HG02798 (cell line): Measurements from ENCODE around the gene A1BG.

Experiments used
- ATAC-seq: cut with Tn5 transposase; IDR thresholded peaks from one replicate; pipeline ENCODE4 v1.9.1; 2021; ENCODE audit warnings: mild to moderate bottlenecking; ENCODE audit not compliant: unreplicated experiment, poor library complexity

Gene A1BG

DNA sequence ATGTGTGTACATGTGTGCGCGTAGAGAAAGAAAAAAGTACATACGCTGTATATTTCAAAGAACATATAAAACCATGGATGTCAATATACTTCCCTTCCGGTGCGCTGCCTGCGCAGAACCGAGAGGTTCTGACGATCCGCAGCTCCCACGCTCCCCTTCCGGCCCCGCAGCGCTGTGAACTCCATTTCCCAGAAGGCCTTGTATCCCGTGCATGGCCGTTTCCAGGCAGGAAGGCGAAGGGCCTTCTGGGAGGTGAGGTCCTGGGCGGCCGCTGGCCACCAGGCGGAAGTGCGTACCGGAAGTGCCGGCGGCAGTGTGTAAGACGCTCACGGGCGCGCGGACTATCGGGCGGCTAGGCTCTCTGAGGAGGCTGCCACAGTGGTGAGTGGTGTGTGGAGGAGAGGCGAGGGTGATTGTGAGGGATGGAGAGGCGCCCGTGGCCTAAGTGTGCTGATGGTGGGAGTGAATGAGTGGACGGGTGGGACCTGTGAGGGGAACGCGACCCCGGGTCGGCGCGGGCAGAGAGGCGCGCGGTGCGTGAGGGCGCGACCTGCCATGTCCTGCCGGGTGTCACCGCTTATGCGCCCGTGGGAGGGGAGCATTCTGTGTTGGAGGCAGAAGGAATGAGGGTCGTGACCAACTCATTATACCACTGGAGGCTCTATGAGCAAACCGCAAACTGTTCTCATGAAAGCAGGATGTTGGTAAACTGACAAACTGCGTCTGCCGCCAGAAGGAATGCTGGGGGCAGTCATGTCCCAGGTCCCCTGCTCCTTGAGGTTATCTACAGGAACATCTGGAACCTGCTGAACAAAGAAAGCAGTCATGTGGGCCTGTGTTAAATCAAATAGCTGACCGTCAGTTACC lies 48.0 kb downstream of the A1BG start, which contains the start of gene ERVK3-1:
Gene ERVK3-1 (plus strand): TSS at position 313 of the 867 bp plus-strand sequence. CDS start 6,792 bp downstream, outside the sequence.
- peak; percentile 98 for ATAC-seq

DNA sequence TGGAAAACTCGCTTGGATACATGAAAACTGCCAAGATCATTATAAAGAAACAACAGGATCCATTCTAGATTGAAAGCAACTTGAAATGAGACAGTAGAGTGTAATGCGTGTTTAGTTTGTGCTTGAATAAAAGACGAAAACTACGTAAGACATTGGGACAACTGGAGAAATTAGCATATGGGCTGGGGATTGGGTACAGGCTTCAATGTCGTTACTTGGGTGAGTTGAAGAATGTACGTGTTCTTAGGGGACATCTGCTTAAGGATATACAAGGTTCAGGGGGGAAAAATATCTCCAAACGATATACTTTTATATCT lies 48.6 kb downstream of the A1BG start:
- ATAC-seq: no peak

DNA sequence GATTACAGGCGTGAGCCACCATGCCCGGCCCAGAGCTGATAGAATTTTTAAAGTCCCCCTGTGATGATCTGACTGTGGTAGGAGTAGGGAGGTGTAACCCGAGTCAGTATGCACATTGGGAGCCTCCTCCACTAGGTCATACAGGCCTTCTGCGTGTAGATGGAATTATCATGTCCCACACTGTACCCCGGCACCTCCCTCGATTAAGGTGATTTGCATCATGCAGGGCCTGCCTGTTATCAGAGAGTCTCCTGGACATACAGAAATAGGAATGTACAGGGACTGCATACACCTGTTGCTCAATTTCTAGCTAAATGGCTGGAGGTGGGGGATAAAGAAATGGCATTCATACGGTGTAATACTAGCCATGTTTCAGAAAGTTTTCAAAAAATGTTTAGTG lies 49.0 kb downstream of the A1BG start:
- no peak for ATAC-seq

DNA sequence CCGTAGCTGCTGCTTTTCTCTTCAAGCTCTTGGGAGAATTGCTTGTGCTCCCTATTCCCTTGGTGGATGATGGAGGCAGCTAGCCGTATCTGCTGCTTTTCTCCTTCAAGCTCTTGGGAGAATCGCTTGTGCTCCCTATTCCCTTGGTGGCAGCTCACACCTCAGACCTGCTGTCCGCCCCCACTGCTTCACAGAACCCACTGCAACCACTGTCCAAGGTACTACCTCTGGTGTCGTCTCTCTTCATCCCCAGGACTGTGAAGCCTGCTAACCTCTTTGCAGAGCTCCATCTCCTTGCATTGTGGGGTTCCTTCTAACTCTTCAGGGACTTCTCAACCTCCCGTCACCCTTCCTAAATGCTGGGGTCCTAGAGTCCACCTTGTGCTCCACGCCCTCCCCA lies 52.7 kb downstream of the A1BG start:
- no peak for ATAC-seq

DNA sequence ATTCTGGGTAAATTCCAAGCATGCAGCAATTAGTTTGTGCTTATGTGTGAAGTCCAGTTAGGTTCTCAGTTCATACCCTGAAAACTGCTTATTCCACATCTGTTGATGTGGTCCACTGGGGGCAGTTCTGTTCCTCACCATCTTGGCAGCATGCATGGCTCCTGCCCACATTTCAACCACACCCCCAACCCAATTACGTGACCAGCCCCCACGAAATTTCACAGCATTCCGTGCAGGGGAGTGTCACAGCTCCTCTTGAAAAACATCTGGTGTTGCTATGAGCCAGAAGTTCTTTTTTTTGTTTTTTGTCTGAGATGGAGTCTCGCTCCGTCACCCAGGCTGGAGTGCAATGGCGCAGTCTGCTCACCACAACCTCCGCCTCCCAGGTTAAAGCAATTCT lies 57.2 kb downstream of the A1BG start:
- no peak for ATAC-seq
